GM06990 (cell line): ENCODE measurements around the gene USP20.

ENCODE experiments used
- DNase-seq: peaks from one replicate; pipeline ENCODE4 v3.0.0-alpha.2; 2011; ENCODE audit not compliant: insufficient read length; ENCODE audit errors: extremely low read depth
- H3K27me3 ChIP-seq: replicated peaks from 2 replicates; pipeline ENCODE4 v1.6.0; 2011; ENCODE audit warnings: low read length; ENCODE audit not compliant: control insufficient read depth, insufficient read depth
- H3K36me3 ChIP-seq: 2 replicates; pipeline ENCODE4 v1.5.1; 2011; ENCODE audit warnings: low read length; ENCODE audit not compliant: control insufficient read depth, insufficient read depth
- H3K4me3 ChIP-seq: replicated peaks from 2 replicates; pipeline ENCODE4 v1.5.1; 2011; ENCODE audit warnings: low read depth, mild to moderate bottlenecking, control low read depth, low read length
- CTCF ChIP-seq: IDR thresholded peaks from 2 replicates; pipeline ENCODE4 v1.5.1; 2011; ENCODE audit warnings: low read length, control low read depth, mild to moderate bottlenecking, inconsistent platforms; ENCODE audit not compliant: insufficient read depth, poor library complexity, severe bottlenecking

USP20 gene

GRCh38 chr9:129851821-129852220 lies 16.6 kb downstream of the USP20 start:
- Histone ChIP-seq H3K36me3 (peaks cover 8% of the 10 kb centered on the region), H3K27me3 (no peaks in the 10 kb centered on the region), H3K4me3 (no peak overlapping the region)
- TF ChIP-seq CTCF = no peak
- no peak for DNase-seq

- Histone ChIP-seq H3K27me3 (no peaks in the 10 kb centered on the region), H3K4me3 (no peak overlapping the region), H3K36me3 (peaks cover 8% of the 10 kb centered on the region)
- TF ChIP-seq CTCF = no peak
- no peak for DNase-seq
These were observed 17.3 kb downstream of the USP20 start for GRCh38 chr9:129852579-129852978.

- no peak for TF ChIP-seq CTCF
- no peaks in the 10 kb centered on the region for H3K27me3 ChIP-seq
- peaks cover 13% of the 10 kb centered on the region for H3K36me3 ChIP-seq
- H3K4me3 ChIP-seq = no peak overlapping the region
- no peak for DNase-seq
These were observed 18.4 kb downstream of the USP20 start for GRCh38 chr9:129853614-129854013.

- no peak overlapping the region for H3K4me3 ChIP-seq
- no peak for TF ChIP-seq CTCF
- DNase-seq = no peak
- H3K27me3 ChIP-seq = no peaks in the 10 kb centered on the region
- H3K36me3 ChIP-seq = peaks cover 13% of the 10 kb centered on the region
These were observed 19.4 kb downstream of the USP20 start for GRCh38 chr9:129854588-129855110.

GRCh38 chr9:129857207-129857606 lies 21.9 kb downstream of the USP20 start:
- Histone ChIP-seq H3K36me3 (peaks cover 12% of the 10 kb centered on the region), H3K4me3 (no peak overlapping the region), H3K27me3 (no peaks in the 10 kb centered on the region)
- no peak for DNase-seq
- no peak for TF ChIP-seq CTCF
